Activated CD4-positive, alpha-beta T cell treated with anti-CD3 and anti-CD28 coated beads, Interleukin-2, amount 50 U/mL, for 24 hours (primary cell): ENCODE measurements around the gene LAD1.

Experiments used
- DNase-seq, 2 donors: peaks; one replicate each; pipeline ENCODE4 v3.0.0-alpha.2; 2020; ENCODE audit warnings: low read depth in 1 of 2, low spot score in 1 of 2

The LAD1 gene

GRCh38 chr1:201419256-201419655 lies 20.1 kb upstream of the LAD1 start:
- no peak for DNase-seq

DNA sequence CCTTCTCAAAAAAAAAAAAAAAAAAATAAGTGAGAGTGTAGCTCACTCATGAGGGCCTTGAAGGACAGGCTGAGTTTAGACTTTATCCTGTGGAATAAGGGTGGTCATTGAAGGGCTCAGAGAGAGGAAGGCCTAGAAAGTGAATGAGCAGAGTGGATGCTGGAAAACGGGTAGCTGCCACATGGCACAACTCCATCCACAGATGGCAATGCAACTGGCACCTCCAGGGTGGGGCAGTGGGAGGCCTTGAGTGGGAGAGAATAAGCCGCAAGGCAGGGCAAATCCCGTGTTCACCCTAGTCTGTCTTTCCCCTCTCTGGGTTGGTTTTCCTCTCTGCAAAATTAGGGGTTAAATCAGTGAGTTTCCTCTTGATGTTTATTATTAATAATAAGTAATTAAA lies 19.3 kb upstream of the LAD1 start:
- no peak for DNase-seq

- DNase-seq: no peak
Observed at GRCh38 chr1:201414051-201414738, 15.1 kb upstream of the LAD1 start.

- DNase-seq: no peak
Observed at GRCh38 chr1:201411292-201411691, 12.2 kb upstream of the LAD1 start.

DNA sequence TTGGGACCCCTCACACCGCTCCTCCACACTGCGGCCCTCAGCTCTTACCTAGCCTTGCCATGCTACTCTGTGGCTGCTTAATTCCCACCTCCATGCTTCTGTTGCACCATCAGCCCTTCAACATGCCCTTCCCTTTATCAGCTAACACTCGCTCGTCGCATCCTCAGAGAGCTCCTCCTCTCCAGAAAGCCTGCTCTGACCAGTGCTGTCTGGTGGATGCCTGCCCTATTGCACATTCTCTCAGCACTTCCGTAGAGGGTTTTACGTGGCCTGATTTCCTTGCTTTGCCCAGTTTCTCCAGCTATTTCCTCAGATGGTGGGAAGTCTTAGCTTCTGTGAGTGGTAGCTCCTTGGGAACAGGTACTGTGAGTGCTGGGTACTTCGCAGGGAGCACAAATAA lies 10.3 kb upstream of the LAD1 start:
- DNase-seq: no peak

GRCh38 chr1:201408834-201409200 lies 9.7 kb upstream of the LAD1 start:
- DNase-seq: no peak

GRCh38 chr1:201408176-201408833 lies 9.2 kb upstream of the LAD1 start:
- DNase-seq: peak; percentile 53

- no peak for DNase-seq
Observed at GRCh38 chr1:201406831-201407406, 7.8 kb upstream of the LAD1 start.

GRCh38 chr1:201405484-201405831 lies 6.3 kb upstream of the LAD1 start:
- DNase-seq: no peak

GRCh38 chr1:201404722-201405483 lies 5.8 kb upstream of the LAD1 start:
- DNase-seq: no peak

GRCh38 chr1:201404055-201404454 lies 4.9 kb upstream of the LAD1 start:
- no peak for DNase-seq

- DNase-seq: no peak
Observed at GRCh38 chr1:201403359-201403758, 4.2 kb upstream of the LAD1 start.

- no peak for DNase-seq
Observed at GRCh38 chr1:201401700-201402099, 2.6 kb upstream of the LAD1 start.

GRCh38 chr1:201400852-201401230 lies 1.7 kb upstream of the LAD1 start:
- no peak for DNase-seq

DNA sequence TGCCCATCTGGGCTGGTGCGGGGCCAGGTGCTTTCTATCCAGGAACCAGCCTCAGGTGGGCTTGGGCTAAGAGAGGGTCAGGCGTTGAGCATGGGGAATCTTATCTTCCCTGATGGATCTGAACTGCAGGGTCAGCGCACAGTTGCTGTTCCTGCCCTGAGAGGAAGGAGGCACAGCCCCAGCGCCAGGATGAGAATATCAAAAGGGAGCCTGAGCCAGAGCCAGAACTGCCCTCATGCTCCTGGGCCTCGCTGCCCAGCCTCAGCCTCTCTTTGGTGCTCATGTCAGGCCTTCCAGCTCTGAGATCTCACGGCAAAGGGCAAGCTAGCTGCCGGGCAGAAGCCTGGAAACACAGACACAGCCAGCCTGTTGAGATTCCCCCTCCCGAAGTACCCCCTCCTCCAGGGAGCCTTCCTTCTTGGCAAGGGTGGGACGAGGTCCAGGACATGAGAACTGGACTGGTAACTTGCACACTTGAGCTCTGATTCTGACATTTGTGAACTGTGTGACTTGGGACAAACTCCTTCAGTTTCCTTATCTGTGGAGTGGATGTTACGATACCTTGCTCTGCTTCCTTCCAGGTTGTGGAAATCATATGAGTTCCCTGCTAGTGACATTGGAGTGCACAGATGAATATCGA lies 1.2 kb upstream of the LAD1 start:
- no peak for DNase-seq

DNA sequence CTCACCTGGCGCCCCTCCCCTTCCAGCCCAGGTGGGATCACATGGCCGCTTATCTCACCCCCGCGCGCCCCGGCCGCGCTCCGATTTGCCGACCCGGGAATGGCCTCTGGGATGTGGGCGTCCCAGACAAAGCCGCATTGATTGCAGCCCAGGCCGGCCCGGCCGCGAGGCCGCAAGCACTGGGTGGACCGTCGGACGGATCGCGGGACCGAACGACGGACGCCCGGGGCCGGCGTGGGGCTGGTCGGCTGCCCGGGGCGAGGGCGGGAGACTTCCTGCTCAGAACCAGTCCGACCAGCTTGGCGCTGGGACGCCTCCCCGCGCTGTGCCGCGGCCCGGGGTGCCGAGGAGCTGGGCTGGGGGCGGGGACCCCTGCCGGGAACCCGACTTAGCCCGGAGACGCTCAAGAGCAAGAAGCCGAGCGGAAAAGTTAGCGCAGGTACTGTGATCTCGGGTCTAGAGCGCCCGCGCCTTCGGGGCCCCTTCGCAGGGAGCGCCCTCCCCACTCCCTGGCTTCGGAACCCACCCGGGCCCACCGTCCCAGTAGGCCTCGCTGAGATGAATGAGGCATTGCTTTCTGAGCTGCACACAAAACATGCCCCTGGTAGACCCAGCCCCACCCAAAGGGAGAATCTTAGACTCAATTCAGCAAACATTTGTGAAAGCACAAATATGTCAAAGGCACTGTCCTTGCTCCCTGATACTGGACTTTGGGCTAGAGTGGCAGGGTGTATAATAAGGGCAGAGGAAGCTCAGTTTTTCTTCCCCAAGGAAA lies 415 bp upstream of the LAD1 start:
- DNase-seq: no peak

DNA sequence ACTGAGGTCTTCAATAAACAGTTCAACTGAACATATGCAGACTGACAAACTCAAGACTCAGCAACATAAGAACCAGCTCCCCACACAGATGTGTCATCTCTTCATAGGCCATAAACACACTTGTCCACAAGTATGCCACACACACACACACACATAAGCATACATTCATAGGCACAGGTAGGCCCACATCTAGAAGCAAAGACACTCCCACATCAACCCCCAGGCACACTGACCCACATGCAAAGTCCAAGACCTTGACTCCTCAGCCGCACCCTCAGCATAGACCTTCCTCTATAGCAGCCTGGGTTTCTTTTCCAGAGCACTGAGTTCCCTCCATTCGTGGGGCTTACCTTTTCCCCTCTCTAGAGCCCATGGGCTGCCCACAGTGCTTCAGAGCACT lies 1.4 kb downstream of the LAD1 start:
- DNase-seq: no peak

GRCh38 chr1:201396861-201397464 lies 2.2 kb downstream of the LAD1 start:
- no peak for DNase-seq

GRCh38 chr1:201395936-201396335 lies 3.2 kb downstream of the LAD1 start:
- DNase-seq: no peak

- DNase-seq: no peak
Observed at GRCh38 chr1:201394591-201394990, 4.5 kb downstream of the LAD1 start.

DNA sequence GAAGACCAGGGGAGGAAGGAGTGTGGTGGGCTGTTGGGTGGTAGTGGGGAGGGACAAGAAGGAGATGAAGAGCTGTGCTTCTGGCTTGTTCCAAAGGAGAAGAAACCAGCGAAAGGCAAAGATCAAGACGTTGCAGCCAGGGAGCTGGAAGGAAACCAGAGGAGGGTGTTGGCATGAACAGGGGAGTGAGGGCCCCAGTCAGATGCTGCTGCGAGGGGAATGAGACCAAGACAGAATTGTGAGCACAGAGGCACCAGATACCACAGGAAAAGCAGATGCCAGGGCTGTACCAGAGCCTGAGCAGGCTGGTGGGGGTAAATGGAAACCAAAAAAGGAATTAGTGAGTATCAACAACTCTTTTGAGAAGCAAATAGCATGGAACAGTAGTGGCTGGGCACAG lies 6.0 kb downstream of the LAD1 start:
- DNase-seq: no peak
